ENCODE measurements around the gene PALS1.
"Not testable (repeated sequence)": the region's sequence is repeated elsewhere in the genome, so short reads cannot be mapped to it uniquely, and the experiment has no call there.

Gene PALS1

GRCh38 chr14:67269298-67270060 lies 28.2 kb downstream of the PALS1 start:
- DNase-seq (ENCODE audit: low spot score): no peak
- TF ChIP-seq CTCF (IDR thresholded peaks at IDR 0.05; ENCODE audit: extremely low read depth, missing control alignments): no peak

GRCh38 chr14:67270145-67270753 lies 29.0 kb downstream of the PALS1 start:
- DNase-seq (ENCODE audit: low spot score): no peak
- TF ChIP-seq CTCF (IDR thresholded peaks at IDR 0.05; ENCODE audit: extremely low read depth, missing control alignments): no peak

GRCh38 chr14:67270933-67271332 lies 29.7 kb downstream of the PALS1 start:
- TF ChIP-seq CTCF (IDR thresholded peaks at IDR 0.05; ENCODE audit: extremely low read depth, missing control alignments): no peak
- no peak for DNase-seq (ENCODE audit: low spot score)

GRCh38 chr14:67273281-67273680 lies 32.0 kb downstream of the PALS1 start:
- DNase-seq (ENCODE audit: low spot score): not testable (repeated sequence)

- DNase-seq (ENCODE audit: low spot score): no peak
Measured at GRCh38 chr14:67276131-67276530, 34.9 kb downstream of the PALS1 start.

GRCh38 chr14:67280506-67280905 lies 39.3 kb downstream of the PALS1 start:
- no peak for TF ChIP-seq CTCF (IDR thresholded peaks at IDR 0.05; ENCODE audit: extremely low read depth, missing control alignments)
- no peak for DNase-seq (ENCODE audit: low spot score)

More at GRCh38 chr14:67276131-67276530, 34.9 kb downstream of the PALS1 start:
- no peak for TF ChIP-seq CTCF (IDR thresholded peaks at IDR 0.05; ENCODE audit: extremely low read depth, missing control alignments)

GRCh38 chr14:67285876-67286452 lies 44.7 kb downstream of the PALS1 start:
- peak; percentile 7 for DNase-seq (ENCODE audit: low spot score)
- no peak for TF ChIP-seq CTCF (IDR thresholded peaks at IDR 0.05; ENCODE audit: extremely low read depth, missing control alignments)
